IgD-negative memory B cell (primary cell): ENCODE measurements around the gene FAM200A. TPM values are rescaled to one million over a fixed set of nuclear protein-coding genes. Genes with fewer than 3 reads are reported as not detected.

ENCODE experiments used
- H3K27ac Mint-ChIP-seq, 3 donors: one replicate each; pipeline ENCODE4 v1.8.0; 2020 to 2022; ENCODE audit warnings: mild to moderate bottlenecking in 3 of 3, mixed read lengths in 3 of 3, moderate library complexity in 1 of 3
- H3K27me3 Mint-ChIP-seq: one replicate; pipeline ENCODE4 v1.8.0; 2021; ENCODE audit warnings: mixed read lengths
- H3K36me3 Mint-ChIP-seq: one replicate; pipeline ENCODE4 v1.8.0; 2020; ENCODE audit warnings: mild to moderate bottlenecking, mixed read lengths
- H3K4me1 Mint-ChIP-seq, 3 donors: one replicate each; pipeline ENCODE4 v1.8.0; 2020 to 2022; ENCODE audit warnings: mixed read lengths in 3 of 3, mild to moderate bottlenecking in 1 of 3
- H3K4me3 Mint-ChIP-seq, 4 donors: one replicate each; pipeline ENCODE4 v1.8.0; 2020 to 2022; ENCODE audit warnings: mild to moderate bottlenecking in 4 of 4, mixed read lengths in 4 of 4, moderate library complexity in 3 of 4
- H3K9me3 Mint-ChIP-seq, 3 donors: one replicate each; pipeline ENCODE4 v1.8.0; 2020 to 2021; ENCODE audit warnings: mixed read lengths in 3 of 3, mild to moderate bottlenecking in 1 of 3
- polyA plus RNA-seq: library from polyadenylated mRNA; unstranded; fragments of 300-500 nt; fragmentation: Illumina TruSeq; gene quantifications from one replicate; pipeline ENCODE4 v1.2.3, GENCODE V29; 2021

Gene FAM200A
- polyA plus RNA-seq, 1 donor from 2014 or later: 4.5 TPM

DNA sequence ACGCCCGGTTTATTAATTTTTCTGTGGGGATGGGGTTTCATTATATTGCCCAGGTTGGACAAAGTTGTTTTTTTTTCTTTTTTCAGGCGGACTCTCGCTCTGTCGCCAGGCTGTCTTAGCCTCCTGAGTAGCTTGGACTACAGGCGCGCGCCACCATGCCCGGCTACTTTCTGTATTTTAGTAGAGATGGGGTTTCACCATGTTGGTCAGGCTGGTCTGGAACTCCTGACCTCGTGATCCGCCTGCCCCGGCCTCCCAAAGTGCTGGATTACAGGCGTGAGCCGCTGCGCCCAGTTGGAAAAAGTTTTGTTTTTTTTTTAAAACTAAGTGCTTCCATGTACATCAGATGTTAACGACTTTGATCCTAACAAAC is 51.3 kb downstream of the FAM200A start:
- H3K9me3 Mint-ChIP-seq: no peaks in the 10 kb centered on the region
- H3K27me3 Mint-ChIP-seq: no peaks in the 10 kb centered on the region
- H3K27ac Mint-ChIP-seq: peak overlapping the region; percentile 87 to 100 (median 94)
- H3K4me1 Mint-ChIP-seq: peaks cover 21 to 26% (median 25%) of the 10 kb centered on the region in 3 donors
- peak overlapping the region; percentile 94 to 100 (median 98) for H3K4me3 Mint-ChIP-seq
- H3K36me3 Mint-ChIP-seq: peaks cover 7% of the 10 kb centered on the region

DNA sequence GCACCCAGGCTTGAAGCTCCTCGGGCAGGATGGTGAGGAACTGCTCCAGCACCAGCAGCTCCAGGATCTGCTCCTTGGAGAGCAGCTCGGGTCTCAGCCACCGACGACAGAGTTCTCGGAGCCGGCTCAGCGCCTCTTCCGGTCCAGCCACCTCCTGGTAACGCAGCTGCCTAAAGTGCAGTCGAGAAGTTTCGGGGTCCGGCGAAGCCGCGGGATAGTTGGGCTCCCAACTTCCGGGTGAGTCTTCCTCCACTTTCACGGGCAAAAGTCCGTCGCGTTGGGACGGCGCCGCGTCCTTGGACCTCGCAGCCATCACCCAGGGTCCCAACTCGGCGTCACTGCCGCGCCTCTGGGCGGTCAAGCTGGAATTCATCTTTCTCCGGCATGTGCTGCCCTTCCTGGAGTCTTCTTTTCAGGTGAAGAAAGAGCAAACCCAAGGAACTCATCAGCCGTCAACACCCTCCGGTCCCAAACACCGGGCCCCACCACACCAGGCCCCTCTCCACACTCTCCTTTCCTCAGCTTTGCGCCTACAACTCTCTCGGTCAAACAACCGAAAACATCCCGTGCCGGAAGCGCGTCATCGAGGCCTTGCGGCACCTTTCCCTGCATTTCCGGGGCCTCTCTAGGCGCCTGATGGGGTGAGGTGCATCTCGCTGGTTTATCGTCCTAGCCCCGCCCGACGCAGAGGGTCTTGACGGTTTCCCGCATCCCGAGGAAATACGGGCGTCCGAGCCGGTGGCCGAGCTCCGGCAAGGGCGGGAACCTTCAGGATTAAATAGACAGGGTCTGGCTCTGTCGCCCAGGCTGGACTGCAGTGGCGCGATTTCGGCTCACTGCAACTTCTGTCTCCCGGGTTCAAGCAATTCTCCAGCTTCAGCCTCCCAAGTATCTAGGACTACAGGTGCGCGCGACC is 51.9 kb downstream of the FAM200A start, which contains the start of gene ZNF394:
Gene ZNF394 (minus strand): TSS at position 561 of the 916 bp plus-strand sequence. CDS start 188 bp downstream, at position 373.
- Mint-ChIP-seq H3K9me3 (no peaks in the 10 kb centered on the region), H3K36me3 (peaks cover 7% of the 10 kb centered on the region), H3K27me3 (no peaks in the 10 kb centered on the region), H3K4me1 (peaks cover 18 to 24% (median 20%) of the 10 kb centered on the region in 3 donors), H3K4me3 (peak within 1 kb of the TSS; percentile 94 to 100 (median 98)), H3K27ac (peak within 1 kb of the TSS; percentile 87 to 100 (median 94))

DNA sequence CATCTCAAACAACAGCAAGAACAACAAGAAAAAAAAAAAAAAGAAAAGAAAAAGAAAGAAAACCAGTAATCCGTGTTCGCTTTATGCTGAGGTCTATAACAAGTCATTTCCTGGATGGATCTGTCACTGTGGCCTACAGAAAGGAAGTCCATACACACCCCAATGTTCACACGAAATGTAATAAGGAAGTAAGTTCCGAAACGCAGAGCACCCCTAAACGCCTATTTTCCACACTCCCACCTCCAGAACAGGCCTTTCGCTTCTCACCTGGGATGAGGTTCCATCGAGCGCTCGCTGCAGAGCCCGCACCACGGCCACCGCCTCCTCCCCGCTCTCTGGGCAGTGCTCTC is 52.6 kb downstream of the FAM200A start:
- Mint-ChIP-seq H3K4me3 (peak overlapping the region; percentile 94 to 100 (median 98)), H3K4me1 (peaks cover 17 to 24% (median 18%) of the 10 kb centered on the region in 3 donors), H3K27ac (peak overlapping the region; percentile 87 to 100 (median 94)), H3K9me3 (no peaks in the 10 kb centered on the region), H3K27me3 (no peaks in the 10 kb centered on the region), H3K36me3 (peaks cover 12% of the 10 kb centered on the region)

DNA sequence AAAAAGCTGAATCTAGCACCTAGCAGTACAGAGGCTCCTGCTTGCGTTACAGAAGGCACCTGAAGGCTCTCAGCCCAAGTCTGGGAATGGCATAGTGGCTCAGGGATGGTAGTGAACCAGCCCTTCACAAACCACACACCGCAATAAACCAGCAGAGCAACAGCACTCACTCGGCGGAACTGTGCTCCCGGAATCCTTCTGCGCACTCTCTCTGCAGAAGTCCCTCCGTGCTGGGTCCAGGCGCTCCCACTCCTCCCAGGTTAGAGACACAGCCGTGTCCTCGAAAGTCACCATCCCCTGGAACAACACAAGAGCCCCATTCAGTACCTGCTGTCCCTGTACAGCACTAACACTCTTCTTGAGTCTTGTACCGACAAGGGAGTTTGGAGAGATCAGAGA is 53.4 kb downstream of the FAM200A start:
- Mint-ChIP-seq H3K27ac (peak overlapping the region; percentile 87 to 100 (median 94)), H3K36me3 (peaks cover 16% of the 10 kb centered on the region), H3K9me3 (peaks cover 0 to 7% (median 3%) of the 10 kb centered on the region in 3 donors), H3K4me1 (peaks cover 16 to 24% (median 18%) of the 10 kb centered on the region in 3 donors), H3K27me3 (no peaks in the 10 kb centered on the region), H3K4me3 (peak overlapping the region; percentile 94 to 100 (median 98))

DNA sequence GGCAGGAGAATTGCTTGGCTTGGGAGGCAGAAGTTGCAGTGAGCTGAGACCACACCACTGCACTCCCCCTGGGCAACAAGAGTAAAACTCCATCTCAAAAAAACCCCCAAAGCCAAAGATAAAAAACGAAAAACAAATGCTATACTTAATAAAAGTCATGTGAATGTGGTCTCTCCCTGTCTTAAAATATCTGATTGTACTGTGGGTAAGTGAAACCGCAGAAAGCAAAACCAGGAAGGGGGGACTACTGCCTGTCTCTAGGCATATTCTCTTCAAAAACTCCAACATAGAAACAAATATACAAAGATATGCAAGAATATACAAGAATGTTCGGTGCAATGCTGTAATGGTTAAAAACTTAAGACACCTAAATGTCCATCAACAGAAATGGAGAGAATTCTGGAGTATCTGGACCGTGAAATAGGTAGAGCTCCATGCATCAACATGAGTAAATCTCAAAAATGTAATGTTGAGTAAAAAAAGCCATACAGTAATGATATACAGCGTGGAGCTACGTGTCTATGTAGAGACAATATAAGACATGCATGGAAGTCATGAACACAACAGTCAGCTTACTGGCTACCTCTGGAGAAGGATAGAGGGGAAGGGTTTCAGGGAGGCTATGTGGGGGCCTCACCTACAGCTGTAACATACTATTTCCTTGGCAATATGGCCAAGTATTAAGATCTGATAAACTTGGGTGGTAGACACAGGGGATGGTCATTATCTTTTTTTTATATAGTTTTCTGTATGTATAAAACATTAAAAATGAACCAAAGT is 54.0 kb downstream of the FAM200A start:
- Mint-ChIP-seq H3K36me3 (peaks cover 22% of the 10 kb centered on the region), H3K9me3 (peaks cover under 1 to 9% (median 3%) of the 10 kb centered on the region in 3 donors), H3K27ac (peak overlapping the region in 2 of 3 donors; percentile 32 to 87), H3K4me1 (peaks cover 16 to 24% (median 18%) of the 10 kb centered on the region in 3 donors), H3K27me3 (no peaks in the 10 kb centered on the region), H3K4me3 (peak overlapping the region; percentile 94 to 100 (median 98))

Other genes with a start within 250 kb of the FAM200A start
- gene ARPC1A, start 226.2 kb downstream of the FAM200A start, polyA plus RNA-seq: 81.5 TPM
- 728 TPM for gene ARPC1B, start 177.4 kb downstream of the FAM200A start, polyA plus RNA-seq
- 33.8 TPM for gene PDAP1, start 143.5 kb downstream of the FAM200A start, polyA plus RNA-seq
- gene BUD31, start 143.1 kb downstream of the FAM200A start, polyA plus RNA-seq: 162 TPM
- gene PTCD1, start 113.3 kb downstream of the FAM200A start, polyA plus RNA-seq: 5.5 TPM
- gene CPSF4, start 113.2 kb downstream of the FAM200A start, polyA plus RNA-seq: 28.7 TPM
- 453 TPM for gene ATP5MF, start 85.9 kb downstream of the FAM200A start, polyA plus RNA-seq
- gene ZNF789, start 79.2 kb downstream of the FAM200A start, polyA plus RNA-seq: 4.4 TPM
- gene ZNF394, start 51.8 kb downstream of the FAM200A start, polyA plus RNA-seq: 53.3 TPM
- 5.4 TPM for gene ZKSCAN5, start 47.5 kb downstream of the FAM200A start, polyA plus RNA-seq
- 66.9 TPM for gene ZNF655, start 6.5 kb upstream of the FAM200A start, polyA plus RNA-seq
- gene TMEM225B, start 46.2 kb upstream of the FAM200A start, polyA plus RNA-seq: 1.6 TPM
- 11.8 TPM for gene ZSCAN25, start 64.8 kb upstream of the FAM200A start, polyA plus RNA-seq
- gene CYP3A5, start 127.9 kb upstream of the FAM200A start, polyA plus RNA-seq: 0.16 TPM
- gene CYP3A7, start 183.1 kb upstream of the FAM200A start, polyA plus RNA-seq: not detected
- gene CYP3A4, start 232.1 kb upstream of the FAM200A start, polyA plus RNA-seq: not detected